Liver (tissue), 3 donors: ENCODE data around the gene SURF6.

Experiments
- CTCF ChIP-seq: fragments of 150-350 bp; IDR thresholded peaks from 2 replicates; pipeline ENCODE4 v1.5.1; 2017; ENCODE audit warnings: improper control_type of control experiment, low read depth, low read length; ENCODE audit not compliant: missing input control
- FOXA1 ChIP-seq: IDR thresholded peaks from 2 replicates; pipeline ENCODE4 v1.6.1; 2016; ENCODE audit warnings: antibody characterized with exemption
- MAX ChIP-seq: IDR thresholded peaks from 2 replicates; pipeline ENCODE4 v1.6.1; 2016; ENCODE audit warnings: antibody characterized with exemption
- RAD21 ChIP-seq, 2 donors: IDR thresholded peaks; 2 replicates each; pipeline ENCODE4 v1.6.1; 2016; ENCODE audit warnings: antibody characterized with exemption in 2 of 2, mild to moderate bottlenecking in 2 of 2
- SP1 ChIP-seq: IDR thresholded peaks from 2 replicates; pipeline ENCODE4 v1.6.1; 2018; ENCODE audit warnings: antibody characterized with exemption, mild to moderate bottlenecking
- TAF1 ChIP-seq: conservative IDR thresholded peaks from 2 replicates; pipeline ENCODE4 v1.6.1; 2016; ENCODE audit warnings: antibody characterized with exemption, mild to moderate bottlenecking
- YY1 ChIP-seq: IDR thresholded peaks from 2 replicates; pipeline ENCODE4 v1.6.1; 2016; ENCODE audit warnings: antibody characterized with exemption, mild to moderate bottlenecking
- TF ChIP-seq, protein P1 (sequence below): IDR thresholded peaks from 2 replicates; pipeline ENCODE4 v1.6.1; 2016; ENCODE audit warnings: antibody characterized with exemption, mild to moderate bottlenecking
- TF ChIP-seq, protein P2 (sequence below): IDR thresholded peaks from 2 replicates; pipeline ENCODE4 v1.6.1; 2016; ENCODE audit warnings: antibody characterized with exemption
- TF ChIP-seq, protein P3 (sequence below): IDR thresholded peaks from 2 replicates; pipeline ENCODE4 v1.6.1; 2016; ENCODE audit warnings: antibody characterized with exemption
- donor health status: healthy.
- donor health status: healthy.

DNA sequence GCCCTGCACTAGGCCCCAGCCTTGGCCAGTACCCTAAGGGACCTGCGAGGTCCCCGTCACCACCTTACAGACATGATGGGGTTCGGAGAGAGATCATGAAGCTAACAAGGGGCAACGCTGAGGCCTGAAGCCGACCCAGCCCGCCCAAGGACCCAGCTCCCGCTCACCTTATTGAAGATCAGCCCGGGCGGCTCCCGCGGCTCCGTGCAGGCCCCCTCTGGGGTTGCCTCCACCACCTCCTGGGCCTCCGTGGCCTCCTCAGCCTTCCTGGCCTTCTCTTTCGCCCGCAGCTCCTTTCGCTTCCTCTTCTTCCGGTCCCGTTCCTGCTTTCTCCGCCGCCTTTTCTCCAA is 3.6 kb downstream of the SURF6 start:
- TF ChIP-seq CTCF (no peak), RAD21 (IDR thresholded peaks at IDR 0.05) (no peak), FOXA1 (no peak), YY1 (no peak), MAX (no peak), TAF1 (no peak), SP1 (no peak)
- TF ChIP-seq, protein P1, sequence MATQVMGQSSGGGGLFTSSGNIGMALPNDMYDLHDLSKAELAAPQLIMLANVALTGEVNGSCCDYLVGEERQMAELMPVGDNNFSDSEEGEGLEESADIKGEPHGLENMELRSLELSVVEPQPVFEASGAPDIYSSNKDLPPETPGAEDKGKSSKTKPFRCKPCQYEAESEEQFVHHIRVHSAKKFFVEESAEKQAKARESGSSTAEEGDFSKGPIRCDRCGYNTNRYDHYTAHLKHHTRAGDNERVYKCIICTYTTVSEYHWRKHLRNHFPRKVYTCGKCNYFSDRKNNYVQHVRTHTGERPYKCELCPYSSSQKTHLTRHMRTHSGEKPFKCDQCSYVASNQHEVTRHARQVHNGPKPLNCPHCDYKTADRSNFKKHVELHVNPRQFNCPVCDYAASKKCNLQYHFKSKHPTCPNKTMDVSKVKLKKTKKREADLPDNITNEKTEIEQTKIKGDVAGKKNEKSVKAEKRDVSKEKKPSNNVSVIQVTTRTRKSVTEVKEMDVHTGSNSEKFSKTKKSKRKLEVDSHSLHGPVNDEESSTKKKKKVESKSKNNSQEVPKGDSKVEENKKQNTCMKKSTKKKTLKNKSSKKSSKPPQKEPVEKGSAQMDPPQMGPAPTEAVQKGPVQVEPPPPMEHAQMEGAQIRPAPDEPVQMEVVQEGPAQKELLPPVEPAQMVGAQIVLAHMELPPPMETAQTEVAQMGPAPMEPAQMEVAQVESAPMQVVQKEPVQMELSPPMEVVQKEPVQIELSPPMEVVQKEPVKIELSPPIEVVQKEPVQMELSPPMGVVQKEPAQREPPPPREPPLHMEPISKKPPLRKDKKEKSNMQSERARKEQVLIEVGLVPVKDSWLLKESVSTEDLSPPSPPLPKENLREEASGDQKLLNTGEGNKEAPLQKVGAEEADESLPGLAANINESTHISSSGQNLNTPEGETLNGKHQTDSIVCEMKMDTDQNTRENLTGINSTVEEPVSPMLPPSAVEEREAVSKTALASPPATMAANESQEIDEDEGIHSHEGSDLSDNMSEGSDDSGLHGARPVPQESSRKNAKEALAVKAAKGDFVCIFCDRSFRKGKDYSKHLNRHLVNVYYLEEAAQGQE: no peak
- TF ChIP-seq, protein P2, sequence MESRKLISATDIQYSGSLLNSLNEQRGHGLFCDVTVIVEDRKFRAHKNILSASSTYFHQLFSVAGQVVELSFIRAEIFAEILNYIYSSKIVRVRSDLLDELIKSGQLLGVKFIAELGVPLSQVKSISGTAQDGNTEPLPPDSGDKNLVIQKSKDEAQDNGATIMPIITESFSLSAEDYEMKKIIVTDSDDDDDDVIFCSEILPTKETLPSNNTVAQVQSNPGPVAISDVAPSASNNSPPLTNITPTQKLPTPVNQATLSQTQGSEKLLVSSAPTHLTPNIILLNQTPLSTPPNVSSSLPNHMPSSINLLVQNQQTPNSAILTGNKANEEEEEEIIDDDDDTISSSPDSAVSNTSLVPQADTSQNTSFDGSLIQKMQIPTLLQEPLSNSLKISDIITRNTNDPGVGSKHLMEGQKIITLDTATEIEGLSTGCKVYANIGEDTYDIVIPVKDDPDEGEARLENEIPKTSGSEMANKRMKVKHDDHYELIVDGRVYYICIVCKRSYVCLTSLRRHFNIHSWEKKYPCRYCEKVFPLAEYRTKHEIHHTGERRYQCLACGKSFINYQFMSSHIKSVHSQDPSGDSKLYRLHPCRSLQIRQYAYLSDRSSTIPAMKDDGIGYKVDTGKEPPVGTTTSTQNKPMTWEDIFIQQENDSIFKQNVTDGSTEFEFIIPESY: no peak
- TF ChIP-seq, protein P3, sequence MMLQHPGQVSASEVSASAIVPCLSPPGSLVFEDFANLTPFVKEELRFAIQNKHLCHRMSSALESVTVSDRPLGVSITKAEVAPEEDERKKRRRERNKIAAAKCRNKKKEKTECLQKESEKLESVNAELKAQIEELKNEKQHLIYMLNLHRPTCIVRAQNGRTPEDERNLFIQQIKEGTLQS: no peak
